TTC549 (cell line): ENCODE data around the gene E4F1.

Experiments
- FAIRE-seq: peaks from 2 replicates; lab custom pipeline; 2012; peaks lifted over from hg19 to GRCh38; lab: Jason Lieb, UNC

Gene E4F1

GRCh38 chr16:2207872-2208271, 15.5 kb upstream of the E4F1 start:
- no peak for FAIRE-seq

GRCh38 chr16:2208308-2208707, 15.1 kb upstream of the E4F1 start:
- no peak for FAIRE-seq

GRCh38 chr16:2208772-2209171, 14.6 kb upstream of the E4F1 start:
- FAIRE-seq: no peak

- FAIRE-seq: no peak
These were observed 14.0 kb upstream of the E4F1 start for GRCh38 chr16:2209258-2210008.

GRCh38 chr16:2210009-2210332, 13.4 kb upstream of the E4F1 start:
- no peak for FAIRE-seq

GRCh38 chr16:2210386-2211365, 12.7 kb upstream of the E4F1 start, which contains the start of gene BRICD5:
Gene BRICD5 (minus strand): TSS chr16:2210863. CDS start chr16:2210833, 30 bp downstream.
- FAIRE-seq: no peak

GRCh38 chr16:2211923-2212347, 11.5 kb upstream of the E4F1 start:
- FAIRE-seq: no peak

GRCh38 chr16:2212362-2213324, 10.7 kb upstream of the E4F1 start:
- no peak for FAIRE-seq

- no peak for FAIRE-seq
These were observed 9.3 kb upstream of the E4F1 start for GRCh38 chr16:2213817-2214718.

GRCh38 chr16:2214719-2214968, 8.7 kb upstream of the E4F1 start, which contains the start of gene PGP:
Gene PGP (minus strand): TSS chr16:2214840. CDS start chr16:2214777, 63 bp downstream.
- no peak for FAIRE-seq

GRCh38 chr16:2216330-2216729, 7.1 kb upstream of the E4F1 start:
- FAIRE-seq: no peak

GRCh38 chr16:2223942-2224486, 623 bp downstream of the E4F1 start:
- no peak for FAIRE-seq

- FAIRE-seq: no peak
These were observed 2.9 kb downstream of the E4F1 start for GRCh38 chr16:2226245-2226793.

- no peak for FAIRE-seq
These were observed 3.5 kb downstream of the E4F1 start for GRCh38 chr16:2226918-2227317.

- no peak for FAIRE-seq
These were observed 4.9 kb downstream of the E4F1 start for GRCh38 chr16:2228161-2228824.

GRCh38 chr16:2229091-2229490, 5.7 kb downstream of the E4F1 start:
- FAIRE-seq: no peak

GRCh38 chr16:2229632-2230250, 6.3 kb downstream of the E4F1 start:
- FAIRE-seq: no peak

- FAIRE-seq: no peak
These were observed 7.0 kb downstream of the E4F1 start for GRCh38 chr16:2230376-2230775.
